ENCODE measurements around the gene DIPK1B.

DNA sequence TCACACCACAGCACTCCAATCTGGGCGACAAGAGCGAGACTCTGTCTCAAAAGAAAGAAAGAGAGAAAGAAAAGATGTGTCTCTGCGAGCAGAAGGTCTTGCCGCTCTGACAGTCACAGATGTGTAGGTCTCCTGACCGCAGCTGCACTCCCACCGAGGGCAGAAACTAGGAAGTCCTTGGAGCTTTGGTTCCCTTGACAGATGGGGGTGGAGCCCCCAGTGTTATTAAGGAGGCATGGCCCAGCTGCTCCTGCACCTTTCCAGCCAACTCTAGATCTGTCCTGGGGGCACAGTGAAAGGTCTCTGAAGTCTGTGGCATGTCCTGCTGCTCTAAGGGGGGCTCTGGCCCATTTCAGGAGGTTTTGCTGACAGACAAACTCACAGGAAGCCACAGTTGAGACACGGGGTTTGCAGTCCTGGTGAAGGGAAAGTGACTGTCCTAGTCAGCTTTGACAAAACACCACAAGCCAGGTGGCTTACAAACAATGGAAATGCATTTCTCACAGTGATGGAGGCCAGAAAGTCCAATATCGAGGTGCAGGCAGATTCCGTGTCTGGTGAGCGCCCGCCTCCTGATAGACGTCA lies 9.0 kb upstream of the DIPK1B start:
- TF ChIP-seq, protein P1, sequence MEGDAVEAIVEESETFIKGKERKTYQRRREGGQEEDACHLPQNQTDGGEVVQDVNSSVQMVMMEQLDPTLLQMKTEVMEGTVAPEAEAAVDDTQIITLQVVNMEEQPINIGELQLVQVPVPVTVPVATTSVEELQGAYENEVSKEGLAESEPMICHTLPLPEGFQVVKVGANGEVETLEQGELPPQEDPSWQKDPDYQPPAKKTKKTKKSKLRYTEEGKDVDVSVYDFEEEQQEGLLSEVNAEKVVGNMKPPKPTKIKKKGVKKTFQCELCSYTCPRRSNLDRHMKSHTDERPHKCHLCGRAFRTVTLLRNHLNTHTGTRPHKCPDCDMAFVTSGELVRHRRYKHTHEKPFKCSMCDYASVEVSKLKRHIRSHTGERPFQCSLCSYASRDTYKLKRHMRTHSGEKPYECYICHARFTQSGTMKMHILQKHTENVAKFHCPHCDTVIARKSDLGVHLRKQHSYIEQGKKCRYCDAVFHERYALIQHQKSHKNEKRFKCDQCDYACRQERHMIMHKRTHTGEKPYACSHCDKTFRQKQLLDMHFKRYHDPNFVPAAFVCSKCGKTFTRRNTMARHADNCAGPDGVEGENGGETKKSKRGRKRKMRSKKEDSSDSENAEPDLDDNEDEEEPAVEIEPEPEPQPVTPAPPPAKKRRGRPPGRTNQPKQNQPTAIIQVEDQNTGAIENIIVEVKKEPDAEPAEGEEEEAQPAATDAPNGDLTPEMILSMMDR (IDR thresholded peaks at IDR 0.05) = no peak
- TF ChIP-seq POLR2A (IDR thresholded peaks at IDR 0.05) = no peak
